ENCODE measurements around the gene KRT40. TPM values are rescaled to one million over a fixed set of nuclear protein-coding genes. Genes with fewer than 3 reads are reported as not detected.

KRT40 gene
- total and polyA plus RNA-seq, 10 of the 15 experiments (the other 5 are each of a cell fraction or from before 2014, with no cell fraction given): not detected

DNA sequence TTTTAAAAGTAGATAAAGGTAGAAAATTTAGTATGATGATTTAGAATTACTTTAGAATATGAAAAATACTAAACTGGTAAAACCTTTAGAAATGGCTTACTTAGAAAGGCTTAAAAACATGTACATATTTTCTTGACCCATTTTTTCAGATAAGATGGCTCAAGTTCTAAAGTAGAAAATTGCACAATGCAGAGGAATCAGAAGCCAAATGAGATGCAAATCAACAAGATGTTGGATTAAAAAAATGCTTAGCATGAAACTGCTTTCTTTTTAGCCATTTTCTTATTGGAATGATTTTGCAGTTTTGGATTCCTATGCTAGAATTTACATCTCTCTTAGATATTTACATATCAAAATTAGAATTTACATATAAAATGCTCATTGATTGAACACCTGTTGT, 26.3 kb upstream of the KRT40 start:
- CTCF ChIA-PET: no interaction called here
- H3K27me3 ChIP-seq (replicated peaks in 1 of 2; ENCODE audit: control insufficient read depth in 2 of 2, insufficient read depth in 2 of 2, low read length in 1 of 2): peaks cover 0 to 3% of the 10 kb centered on the region in 2 experiments; a peak in 2 of 4 replicates
- no peak overlapping the region for H3K4me3 ChIP-seq
- TF ChIP-seq EED (IDR thresholded peaks at IDR 0.05; ENCODE audit: low read depth) (no peak), TBL1XR1 (IDR thresholded peaks at IDR 0.05; ENCODE audit: low read depth, low read length) (no peak)
- TF ChIP-seq, protein P1, sequence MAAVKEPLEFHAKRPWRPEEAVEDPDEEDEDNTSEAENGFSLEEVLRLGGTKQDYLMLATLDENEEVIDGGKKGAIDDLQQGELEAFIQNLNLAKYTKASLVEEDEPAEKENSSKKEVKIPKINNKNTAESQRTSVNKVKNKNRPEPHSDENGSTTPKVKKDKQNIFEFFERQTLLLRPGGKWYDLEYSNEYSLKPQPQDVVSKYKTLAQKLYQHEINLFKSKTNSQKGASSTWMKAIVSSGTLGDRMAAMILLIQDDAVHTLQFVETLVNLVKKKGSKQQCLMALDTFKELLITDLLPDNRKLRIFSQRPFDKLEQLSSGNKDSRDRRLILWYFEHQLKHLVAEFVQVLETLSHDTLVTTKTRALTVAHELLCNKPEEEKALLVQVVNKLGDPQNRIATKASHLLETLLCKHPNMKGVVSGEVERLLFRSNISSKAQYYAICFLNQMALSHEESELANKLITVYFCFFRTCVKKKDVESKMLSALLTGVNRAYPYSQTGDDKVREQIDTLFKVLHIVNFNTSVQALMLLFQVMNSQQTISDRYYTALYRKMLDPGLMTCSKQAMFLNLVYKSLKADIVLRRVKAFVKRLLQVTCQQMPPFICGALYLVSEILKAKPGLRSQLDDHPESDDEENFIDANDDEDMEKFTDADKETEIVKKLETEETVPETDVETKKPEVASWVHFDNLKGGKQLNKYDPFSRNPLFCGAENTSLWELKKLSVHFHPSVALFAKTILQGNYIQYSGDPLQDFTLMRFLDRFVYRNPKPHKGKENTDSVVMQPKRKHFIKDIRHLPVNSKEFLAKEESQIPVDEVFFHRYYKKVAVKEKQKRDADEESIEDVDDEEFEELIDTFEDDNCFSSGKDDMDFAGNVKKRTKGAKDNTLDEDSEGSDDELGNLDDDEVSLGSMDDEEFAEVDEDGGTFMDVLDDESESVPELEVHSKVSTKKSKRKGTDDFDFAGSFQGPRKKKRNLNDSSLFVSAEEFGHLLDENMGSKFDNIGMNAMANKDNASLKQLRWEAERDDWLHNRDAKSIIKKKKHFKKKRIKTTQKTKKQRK (IDR thresholded peaks at IDR 0.05; ENCODE audit: low read depth, low read length): no peak
- no peaks in the 10 kb centered on the region for H3K36me3 ChIP-seq (ENCODE audit: control insufficient read depth in 2 of 2, insufficient read depth in 2 of 2, low read length in 1 of 2)
- FAIRE-seq: no peak
- SMC1A ChIA-PET (ENCODE audit: uncharacterized antibody, unreplicated experiment): no interaction called here
- H3K9ac ChIP-seq (ENCODE audit: control insufficient read depth, insufficient read depth, low read length): no peak overlapping the region
- intact Hi-C loops (cut with micrococcal nuclease; ENCODE audit: unreplicated experiment): no loop called here
- RAD21 ChIA-PET (ENCODE audit: unreplicated experiment): no interaction called here
- no peak for ATAC-seq
- H4K20me1 ChIP-seq (ENCODE audit: control insufficient read depth, insufficient read depth): no peaks in the 10 kb centered on the region
- no peaks in the 10 kb centered on the region for H3K79me2 ChIP-seq (ENCODE audit: control insufficient read depth, insufficient read depth, low read length)
- H3K4me2 ChIP-seq (ENCODE audit: control insufficient read depth, insufficient read depth): no peak overlapping the region
- H2AFZ ChIP-seq (ENCODE audit: control insufficient read depth, low read depth, low read length): no peak overlapping the region
- no peak overlapping the region for H3K27ac ChIP-seq (ENCODE audit: control insufficient read depth, insufficient read depth)
- no TSS peak for BruUV-seq (replicated peaks)
- H3K9me3 ChIP-seq (replicated peaks; ENCODE audit: control insufficient read depth, insufficient read depth, low read length): no peaks in the 10 kb centered on the region
- DNase-seq (ENCODE audit: low read depth, low spot score): no peak
- POLR2A ChIA-PET: no interaction called here
- H3K4me1 ChIP-seq (ENCODE audit: control insufficient read depth, insufficient read depth, low read length): no peaks in the 10 kb centered on the region
- in situ Hi-C loops (cut with MboI): no loop called here

DNA sequence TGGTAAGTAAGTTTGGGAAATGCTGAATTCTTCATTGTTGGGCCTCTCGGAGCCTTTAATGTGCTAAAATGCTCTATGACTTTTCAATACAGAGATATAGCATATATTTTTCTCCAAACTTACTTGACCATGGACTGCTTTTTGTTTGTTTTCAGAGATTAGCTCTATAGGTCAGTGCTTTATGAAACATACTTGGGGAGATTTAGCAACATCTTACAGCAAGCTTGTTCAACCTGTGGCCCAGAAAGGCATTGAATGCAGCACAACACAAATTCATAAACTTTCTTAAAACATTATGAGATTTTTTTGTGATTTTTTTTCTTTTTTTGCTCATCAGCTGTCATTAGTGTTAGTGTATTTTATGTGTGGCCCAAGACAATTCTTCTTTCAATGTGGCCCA, 25.8 kb upstream of the KRT40 start:
- no peaks in the 10 kb centered on the region for H4K20me1 ChIP-seq (ENCODE audit: control insufficient read depth, insufficient read depth)
- no peaks in the 10 kb centered on the region for H3K79me2 ChIP-seq (ENCODE audit: control insufficient read depth, insufficient read depth, low read length)
- H3K36me3 ChIP-seq (ENCODE audit: control insufficient read depth in 2 of 2, insufficient read depth in 2 of 2, low read length in 1 of 2): no peaks in the 10 kb centered on the region
- ChIA-PET RAD21 (ENCODE audit: unreplicated experiment) (no interaction called here), SMC1A (ENCODE audit: uncharacterized antibody, unreplicated experiment) (no interaction called here), CTCF (interaction anchor here (0.8 kb wide), 1 partner anchor 45 kb away, joined by 3 read pairs; no protein-coding TSS in a partner anchor), POLR2A (no interaction called here)
- no peaks in the 10 kb centered on the region for H3K4me1 ChIP-seq (ENCODE audit: control insufficient read depth, insufficient read depth, low read length)
- FAIRE-seq (no peak), DNase-seq (ENCODE audit: low read depth, low spot score) (no peak), ATAC-seq (no peak)
- no peak overlapping the region for H3K4me2 ChIP-seq (ENCODE audit: control insufficient read depth, insufficient read depth)
- peaks cover 0 to 3% of the 10 kb centered on the region in 2 experiments; a peak in 2 of 4 replicates for H3K27me3 ChIP-seq (replicated peaks in 1 of 2; ENCODE audit: control insufficient read depth in 2 of 2, insufficient read depth in 2 of 2, low read length in 1 of 2)
- no peak overlapping the region for H3K4me3 ChIP-seq
- intact Hi-C loops (cut with micrococcal nuclease; ENCODE audit: unreplicated experiment): no loop called here
- no peaks in the 10 kb centered on the region for H3K9me3 ChIP-seq (replicated peaks; ENCODE audit: control insufficient read depth, insufficient read depth, low read length)
- 0% methylated on average over 1 of the region's 1 CpG for WGBS (ENCODE audit: insufficient coverage, insufficient replicate concordance, low lambda C conversion rate, missing lambda C conversion rate)
- H3K27ac ChIP-seq (ENCODE audit: control insufficient read depth, insufficient read depth): no peak overlapping the region
- H3K9ac ChIP-seq (ENCODE audit: control insufficient read depth, insufficient read depth, low read length): no peak overlapping the region
- H2AFZ ChIP-seq (ENCODE audit: control insufficient read depth, low read depth, low read length): no peak overlapping the region
- BruUV-seq (replicated peaks): no TSS peak
- in situ Hi-C loops (cut with MboI): no loop called here
- TF ChIP-seq, protein P2, sequence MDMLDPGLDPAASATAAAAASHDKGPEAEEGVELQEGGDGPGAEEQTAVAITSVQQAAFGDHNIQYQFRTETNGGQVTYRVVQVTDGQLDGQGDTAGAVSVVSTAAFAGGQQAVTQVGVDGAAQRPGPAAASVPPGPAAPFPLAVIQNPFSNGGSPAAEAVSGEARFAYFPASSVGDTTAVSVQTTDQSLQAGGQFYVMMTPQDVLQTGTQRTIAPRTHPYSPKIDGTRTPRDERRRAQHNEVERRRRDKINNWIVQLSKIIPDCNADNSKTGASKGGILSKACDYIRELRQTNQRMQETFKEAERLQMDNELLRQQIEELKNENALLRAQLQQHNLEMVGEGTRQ (IDR thresholded peaks at IDR 0.05; ENCODE audit: borderline replicate concordance, low read depth, low read length): no peak
- TF ChIP-seq NR2C2 (IDR thresholded peaks at IDR 0.05; ENCODE audit: borderline replicate concordance, control insufficient read depth, insufficient read length, low read depth) (no peak), MXI1 (IDR thresholded peaks at IDR 0.05; ENCODE audit: low read depth, low read length) (no peak), KLF5 (IDR thresholded peaks at IDR 0.05; ENCODE audit: partially characterized antibody) (no peak), RFX5 (IDR thresholded peaks at IDR 0.05; ENCODE audit: low read depth, low read length) (no peak), SMARCA5 (IDR thresholded peaks at IDR 0.05) (no peak), ZNF24 (IDR thresholded peaks at IDR 0.05) (no peak), POLR2AphosphoS5 (IDR thresholded peaks at IDR 0.05; ENCODE audit: low read length) (no peak)
- TF ChIP-seq, protein P3, sequence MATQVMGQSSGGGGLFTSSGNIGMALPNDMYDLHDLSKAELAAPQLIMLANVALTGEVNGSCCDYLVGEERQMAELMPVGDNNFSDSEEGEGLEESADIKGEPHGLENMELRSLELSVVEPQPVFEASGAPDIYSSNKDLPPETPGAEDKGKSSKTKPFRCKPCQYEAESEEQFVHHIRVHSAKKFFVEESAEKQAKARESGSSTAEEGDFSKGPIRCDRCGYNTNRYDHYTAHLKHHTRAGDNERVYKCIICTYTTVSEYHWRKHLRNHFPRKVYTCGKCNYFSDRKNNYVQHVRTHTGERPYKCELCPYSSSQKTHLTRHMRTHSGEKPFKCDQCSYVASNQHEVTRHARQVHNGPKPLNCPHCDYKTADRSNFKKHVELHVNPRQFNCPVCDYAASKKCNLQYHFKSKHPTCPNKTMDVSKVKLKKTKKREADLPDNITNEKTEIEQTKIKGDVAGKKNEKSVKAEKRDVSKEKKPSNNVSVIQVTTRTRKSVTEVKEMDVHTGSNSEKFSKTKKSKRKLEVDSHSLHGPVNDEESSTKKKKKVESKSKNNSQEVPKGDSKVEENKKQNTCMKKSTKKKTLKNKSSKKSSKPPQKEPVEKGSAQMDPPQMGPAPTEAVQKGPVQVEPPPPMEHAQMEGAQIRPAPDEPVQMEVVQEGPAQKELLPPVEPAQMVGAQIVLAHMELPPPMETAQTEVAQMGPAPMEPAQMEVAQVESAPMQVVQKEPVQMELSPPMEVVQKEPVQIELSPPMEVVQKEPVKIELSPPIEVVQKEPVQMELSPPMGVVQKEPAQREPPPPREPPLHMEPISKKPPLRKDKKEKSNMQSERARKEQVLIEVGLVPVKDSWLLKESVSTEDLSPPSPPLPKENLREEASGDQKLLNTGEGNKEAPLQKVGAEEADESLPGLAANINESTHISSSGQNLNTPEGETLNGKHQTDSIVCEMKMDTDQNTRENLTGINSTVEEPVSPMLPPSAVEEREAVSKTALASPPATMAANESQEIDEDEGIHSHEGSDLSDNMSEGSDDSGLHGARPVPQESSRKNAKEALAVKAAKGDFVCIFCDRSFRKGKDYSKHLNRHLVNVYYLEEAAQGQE (IDR thresholded peaks at IDR 0.05; ENCODE audit: low read depth, low read length): no peak
